Heart right ventricle (tissue), 16 donors: ENCODE measurements around the gene TBX1. TPM values are rescaled to one million over a fixed set of nuclear protein-coding genes. Genes with fewer than 3 reads are reported as not detected.

Source experiments
- ATAC-seq, 8 donors: fragments of 200-7000 bp; cut with Tn5 transposase; one replicate each; pipeline ENCODE4 v1.9.1; 2020; ENCODE audit warnings: mild to moderate bottlenecking in 8 of 8, moderate library complexity in 8 of 8, moderate number of reproducible peaks in 1 of 8
- DNase-seq, 2 donors: peaks; one replicate each; pipeline ENCODE4 v3.0.0-alpha.2; 2020
- H3K27ac ChIP-seq, 10 donors: fragments of 200-600 bp; sonication (generic) in 2 of 10; one replicate each; pipeline versions ENCODE4 v1.5.0 to v1.8.0; 2020 to 2022; ENCODE audit warnings: mild to moderate bottlenecking in 3 of 10
- H3K27me3 ChIP-seq, 7 donors: fragments of 200-600 bp; one replicate each; pipeline ENCODE4 v1.8.0; 2021 to 2022; ENCODE audit warnings: mild to moderate bottlenecking in 2 of 7
- H3K36me3 ChIP-seq, 9 donors: fragments of 200-600 bp; sonication (generic) in 1 of 9; one replicate each; pipeline versions ENCODE4 v1.5.0 to v1.8.0; 2020 to 2022; ENCODE audit warnings: mild to moderate bottlenecking in 2 of 9
- H3K4me1 ChIP-seq, 9 donors: fragments of 200-600 bp; sonication (generic) in 1 of 9; one replicate each; pipeline versions ENCODE4 v1.5.0 to v1.8.0; 2020 to 2022; ENCODE audit warnings: mild to moderate bottlenecking in 4 of 9
- H3K4me3 ChIP-seq, 10 donors: fragments of 200-600 bp; sonication (generic) in 2 of 10; one replicate each; pipeline versions ENCODE4 v1.5.0 to v1.8.0; 2020 to 2022; ENCODE audit warnings: mild to moderate bottlenecking in 7 of 10, moderate library complexity in 2 of 10
- H3K9me3 ChIP-seq, 11 donors: fragments of 200-600 bp in 10 of 11; sonication (generic) in 2 of 11; one replicate each; pipeline versions ENCODE4 v1.5.0 to v1.8.0; 2013 to 2022; ENCODE audit warnings: mild to moderate bottlenecking in 2 of 11, control low read depth in 1 of 11, moderate library complexity in 1 of 11
- CTCF ChIP-seq, 9 donors: fragments of 200-600 bp; sonication (generic) in 2 of 9; IDR thresholded peaks; one replicate each; pipeline versions ENCODE4 v1.5.0 to v1.8.0; 2021 to 2022; ENCODE audit warnings: antibody characterized with exemption in 9 of 9, mild to moderate bottlenecking in 5 of 9, moderate library complexity in 1 of 9
- WGBS, 2 donors: extraction: QIAGEN DNeasy Blood & Tissue Kit; methylation state at CpG; one replicate each; pipeline ENCODE4 v1.1.7; 2013; ENCODE audit warnings: inconsistent platforms in 1 of 2; 5-methylcytosine and 5-hydroxymethylcytosine counted together
- intact Hi-C, 10 donors: fragments of 100-400 bp; cut with DNase I; formaldehyde crosslinking; loops; one replicate each; pipeline versions ENCODE4 v1.11.1 to v1.14.2; 2022
- polyA plus RNA-seq, 2 donors: library from polyadenylated mRNA; stranded (reverse); fragments of 200-250 nt; gene quantifications; one replicate each; pipeline ENCODE4 v1.2.3, GENCODE V29; 2013
- total RNA-seq, 10 donors: library from RNA; stranded (reverse); fragmentation: NEBNext Ultra II Directional in 3 of 10; extraction: Animal tissue kit (Norgen Biotek cat#: 25700) in 3 of 10; gene quantifications; one replicate each; pipeline versions ENCODE4 v1.2.1 to v1.2.4, GENCODE V29; 2021 to 2023
- donor health status: Arrhythmogenic right ventricular cardiomyopathy.
- donor health status: ischemic (EF 13 %, LVEDD 7.1; RV severe dilation, severe dysfunction).
- donor health status: healthy with polysubstance abuse.
- donor health status: DM: no; HTN: yes; CAD: no.
- donor health status: DM: no; HTN: no; CAD: no.
- donor health status: ischemic (EF 25% LVEDD 6.9; RV normal size, moderate dysfunction).
- donor health status: ischemic (EF 25% LVEDD 5.7; RV mildly dilated, moderate dysfunction).
- donor health status: healthy.
- donor health status: DM: yes; HTN: yes; CAD: no.
- donor health status: Ischemic cardiomyopathy.
- donor health status: ischemic (EF 35%, LVEDD 5.7; RV mildly dilated, moderate dysfunction).
- donor health status: nonischemic (EF 11% LVEDD 7.7; RV severe dilation, severe dysfunction).
- donor health status: DM: yes; HTN: yes; CAD: no.
- donor health status: PGD.
- donor health status: ischemic (EF 29% LVEDD 5.4; RV normal size, mild dysfunction).
- donor health status: nonischemic (EF 23%, LVEDD 6.1; RV moderate dilation, normal function).

The TBX1 gene
- total and polyA plus RNA-seq, 12 donors, result 0.53 to 1.8 (median 0.98) TPM

DNA sequence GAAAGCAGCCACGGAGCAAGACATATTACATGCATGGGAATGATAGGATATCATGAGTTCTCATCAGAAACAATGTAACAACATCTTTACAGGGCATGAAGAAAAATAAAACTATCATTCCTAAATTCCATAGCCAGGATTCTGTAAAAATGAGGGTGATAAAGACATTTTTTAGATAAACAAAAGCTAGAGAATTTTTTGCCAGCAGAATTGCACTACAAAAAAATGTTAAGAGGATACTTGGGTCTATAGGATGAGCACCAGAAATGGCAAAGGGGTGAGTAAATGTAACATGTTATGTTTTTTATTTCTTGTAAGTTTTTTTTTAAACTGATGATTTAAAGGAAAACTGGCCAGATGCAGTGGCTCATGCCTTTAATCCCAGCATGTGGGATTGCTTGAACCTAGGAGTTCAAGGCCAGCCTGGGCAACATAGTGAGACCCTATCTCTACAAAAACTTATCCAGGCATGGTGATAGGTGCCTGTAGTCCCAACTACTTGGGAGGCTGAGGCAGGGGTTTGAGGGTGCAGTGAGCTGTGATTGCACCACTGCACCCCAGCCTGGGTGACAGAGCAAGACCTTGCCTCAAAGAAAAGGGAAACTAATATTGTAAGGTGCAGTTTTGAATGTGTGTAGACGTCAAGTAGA, 33.2 kb downstream of the TBX1 start:
- WGBS, 2 donors, result 87 to 91% methylated on average over 2 of the region's 2 CpGs
- Histone ChIP-seq H3K36me3 (peaks cover 0 to 1% (median 0%) of the 10 kb centered on the region in 9 donors), H3K9me3 (peaks cover 0 to 32% (median 0%) of the 10 kb centered on the region in 11 donors), H3K4me1 (peaks cover 0 to 10% (median 0%) of the 10 kb centered on the region in 9 donors), H3K27me3 (no peaks in the 10 kb centered on the region), H3K4me3 (no peak overlapping the region), H3K27ac (no peak overlapping the region)
- DNase-seq, result no peak
- intact Hi-C loops, result no loop called here
- no peak for ATAC-seq
- no peak for TF ChIP-seq CTCF (IDR thresholded peaks at IDR 0.05)

DNA sequence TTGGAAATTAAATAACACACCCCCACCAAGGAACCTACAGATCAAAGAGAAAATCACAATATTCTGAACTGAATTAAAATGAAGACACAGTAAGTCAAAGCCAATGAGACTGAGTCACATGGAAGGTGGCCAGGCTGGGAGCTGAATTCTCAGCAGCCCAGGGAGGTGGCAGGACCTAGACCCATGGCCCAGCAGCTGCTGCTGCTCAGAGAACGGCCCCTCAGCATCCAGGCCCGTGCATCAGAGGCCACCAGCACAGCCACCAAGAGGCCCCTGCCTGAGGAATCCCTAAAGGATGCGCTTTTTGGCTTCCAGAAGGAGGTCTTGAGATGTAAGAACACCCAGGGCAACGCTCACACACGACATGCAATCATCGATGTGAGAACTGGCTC, 35.0 kb downstream of the TBX1 start:
- Histone ChIP-seq H3K27me3 (no peaks in the 10 kb centered on the region), H3K36me3 (no peaks in the 10 kb centered on the region), H3K4me3 (no peak overlapping the region), H3K9me3 (peaks cover 0 to 32% (median 0%) of the 10 kb centered on the region in 11 donors), H3K27ac (no peak overlapping the region), H3K4me1 (peaks cover 0 to 10% (median 3%) of the 10 kb centered on the region in 9 donors)
- WGBS, 2 donors, result 91 to 92% methylated on average over 6 of the region's 6 CpGs
- no peak for ATAC-seq
- intact Hi-C loops, result no loop called here
- DNase-seq, result no peak
- no peak for TF ChIP-seq CTCF (IDR thresholded peaks at IDR 0.05)

- no peak overlapping the region for H3K27ac ChIP-seq
- TF ChIP-seq CTCF (IDR thresholded peaks at IDR 0.05), result no peak
- no peak for DNase-seq
- H3K4me1 ChIP-seq, result peaks cover 0 to 10% (median 3%) of the 10 kb centered on the region in 9 donors
- ATAC-seq, result no peak
- no peaks in the 10 kb centered on the region for H3K36me3 ChIP-seq
- intact Hi-C loops, result no loop called here
- 88 to 92% methylated on average over 7 of the region's 7 CpGs for WGBS, 2 donors
- H3K27me3 ChIP-seq, result no peaks in the 10 kb centered on the region
- peaks cover 0 to 30% (median 0%) of the 10 kb centered on the region in 11 donors for H3K9me3 ChIP-seq
- no peak overlapping the region for H3K4me3 ChIP-seq
Observed at GRCh38 chr22:19796160-19796559, 35.6 kb downstream of the TBX1 start.

GRCh38 chr22:19797086-19798002, 36.8 kb downstream of the TBX1 start:
- no peaks in the 10 kb centered on the region for H3K36me3 ChIP-seq
- H3K27me3 ChIP-seq, result no peaks in the 10 kb centered on the region
- peaks cover 0 to 18% (median 0%) of the 10 kb centered on the region in 11 donors for H3K9me3 ChIP-seq
- ATAC-seq (no peak), DNase-seq (no peak)
- TF ChIP-seq CTCF (IDR thresholded peaks at IDR 0.05), result no peak
- H3K4me1 ChIP-seq, result peaks cover 0 to 10% (median 3%) of the 10 kb centered on the region in 9 donors
- intact Hi-C loops, result no loop called here
- no peak overlapping the region for H3K27ac ChIP-seq
- no peak overlapping the region for H3K4me3 ChIP-seq
- WGBS, 2 donors, result 82 to 84% methylated on average over 24 of the region's 24 CpGs
